GM12872 (cell line): ENCODE results near the gene KCNH2.

ENCODE experiments used
- CTCF ChIP-seq: IDR thresholded peaks from 3 replicates; pipeline ENCODE4 v1.5.1; 2011; ENCODE audit warnings: low read depth, mild to moderate bottlenecking, low read length, moderate library complexity; ENCODE audit not compliant: insufficient read depth

Gene KCNH2

GRCh38 chr7:150979713-150980390 is 1.7 kb upstream of the KCNH2 start:
- no peak for TF ChIP-seq CTCF

GRCh38 chr7:150977382-150978125 is 567 bp downstream of the KCNH2 start:
- TF ChIP-seq CTCF = no peak

- TF ChIP-seq CTCF = no peak
Measured at GRCh38 chr7:150976529-150977381, 1.4 kb downstream of the KCNH2 start.

GRCh38 chr7:150975536-150976319 is 2.4 kb downstream of the KCNH2 start:
- no peak for TF ChIP-seq CTCF

GRCh38 chr7:150974468-150975391 is 3.4 kb downstream of the KCNH2 start:
- peak; percentile 49 for TF ChIP-seq CTCF

GRCh38 chr7:150973571-150974451 is 4.3 kb downstream of the KCNH2 start:
- TF ChIP-seq CTCF = no peak
